Fibroblast of upper back skin (primary cell): ENCODE results near the gene WASF3.
A peak's percentile ranks its signal among the peaks of the same experiment; 100 is the strongest.

Experiments
- DNase-seq: peaks from one replicate; pipeline ENCODE4 v3.0.0-alpha.2; 2013

The WASF3 gene

GRCh38 chr13:26646603-26647002 is 89.1 kb downstream of the WASF3 start:
- DNase-seq: no peak

- DNase-seq: no peak
Measured at GRCh38 chr13:26651234-26651633, 93.8 kb downstream of the WASF3 start.

- peak; percentile 25 for DNase-seq
Measured at GRCh38 chr13:26653310-26653709, 95.8 kb downstream of the WASF3 start.

- DNase-seq: no peak
Measured at GRCh38 chr13:26653842-26654241, 96.4 kb downstream of the WASF3 start.

GRCh38 chr13:26656919-26657318 is 99.4 kb downstream of the WASF3 start:
- DNase-seq: no peak

GRCh38 chr13:26658448-26659385 is 101.2 kb downstream of the WASF3 start:
- no peak for DNase-seq

DNA sequence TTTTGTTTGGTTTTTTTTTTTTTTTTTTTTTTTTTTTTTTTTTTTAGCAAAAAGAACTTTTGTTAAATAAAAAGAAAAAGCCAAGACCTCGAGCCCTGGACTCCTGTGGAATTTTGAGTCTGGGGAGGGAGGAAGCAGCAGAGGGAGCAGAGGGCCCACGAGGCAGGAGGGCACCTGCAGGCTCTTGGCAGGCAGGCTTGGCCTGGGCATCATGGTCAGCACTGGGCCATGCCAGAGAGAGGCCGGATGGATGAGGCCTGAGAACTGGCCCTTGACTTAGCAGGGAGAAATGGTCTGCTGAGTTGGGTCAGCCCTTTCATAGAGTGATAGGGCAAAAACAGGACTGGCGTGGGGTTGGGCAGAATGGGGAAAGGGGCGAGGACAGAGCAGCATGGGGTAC is 102.7 kb downstream of the WASF3 start:
- DNase-seq: no peak

DNA sequence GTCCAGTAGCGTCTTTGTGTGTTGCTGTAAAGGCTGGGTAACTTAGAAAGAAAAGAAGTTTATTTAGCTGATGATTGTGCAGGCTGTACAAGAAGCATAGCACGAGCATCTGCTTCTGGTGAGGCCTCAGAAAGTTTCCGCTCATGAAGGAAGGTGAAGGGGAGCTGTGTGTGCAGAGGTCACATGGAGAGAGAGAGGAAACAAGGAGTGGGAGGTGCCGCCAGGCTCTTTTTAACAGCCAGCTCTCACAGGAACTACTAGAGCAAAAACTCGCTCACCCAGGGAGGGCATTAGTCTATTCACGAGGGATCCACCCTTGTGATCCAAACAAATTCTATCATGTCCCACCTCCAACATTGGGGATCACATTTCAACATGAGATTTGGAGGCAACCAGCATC is 103.3 kb downstream of the WASF3 start:
- no peak for DNase-seq

- DNase-seq: no peak
Measured at GRCh38 chr13:26663791-26664190, 106.3 kb downstream of the WASF3 start.

GRCh38 chr13:26664286-26664685 is 106.8 kb downstream of the WASF3 start:
- no peak for DNase-seq

DNA sequence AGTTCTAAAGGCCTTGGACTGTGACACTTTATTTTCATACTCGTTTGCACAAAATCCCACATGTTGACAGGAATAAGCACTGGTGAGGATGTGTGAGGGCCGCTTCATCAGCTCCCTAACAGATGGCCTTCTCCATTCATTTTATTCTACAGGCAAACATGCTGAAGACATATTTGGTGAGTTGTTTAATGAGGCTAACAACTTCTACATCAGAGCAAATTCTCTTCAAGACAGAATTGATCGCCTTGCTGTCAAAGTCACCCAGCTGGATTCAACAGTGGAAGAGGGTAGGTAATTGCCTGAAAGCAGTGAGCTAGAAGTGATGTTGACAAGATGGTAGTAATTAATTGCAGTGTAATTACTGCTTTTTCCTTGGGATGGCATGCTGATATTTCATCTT is 107.4 kb downstream of the WASF3 start:
- DNase-seq: peak; percentile 35

DNA sequence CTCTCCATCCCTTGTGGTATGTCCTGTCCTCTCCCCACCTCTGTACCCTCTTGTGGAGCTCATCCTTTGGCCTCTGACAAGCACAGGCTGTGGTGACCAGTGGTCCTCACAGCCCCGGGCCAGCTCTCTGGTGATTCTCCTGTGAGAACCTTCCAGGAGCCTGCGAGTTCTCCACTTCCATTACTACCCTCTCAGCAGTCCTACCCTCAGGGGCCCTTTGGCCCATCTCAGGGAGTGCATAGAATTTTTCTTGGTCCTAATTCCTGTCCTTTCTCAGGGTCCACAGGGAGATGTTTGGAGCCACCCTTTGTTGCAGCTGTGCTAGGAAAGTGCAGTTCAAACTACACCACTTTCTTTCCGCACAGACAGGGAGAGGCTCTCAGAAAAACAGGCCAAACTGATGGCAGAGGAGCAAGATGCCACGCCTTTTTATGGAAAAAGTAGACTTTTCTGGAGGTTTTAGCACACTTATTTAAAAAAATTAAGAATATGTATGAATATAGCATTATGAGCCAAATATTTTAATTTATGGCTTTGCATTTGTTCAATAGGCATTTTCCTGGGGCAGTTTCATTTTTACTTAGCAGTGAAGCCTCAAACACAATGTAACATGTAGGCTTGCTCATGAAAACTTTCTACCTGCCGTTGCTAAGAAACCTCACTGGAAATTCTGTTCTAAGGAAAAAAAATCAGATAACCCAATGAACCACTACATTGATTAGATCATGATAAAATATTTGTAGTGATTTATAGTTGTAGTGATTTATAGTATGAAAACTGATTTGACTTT is 111.1 kb downstream of the WASF3 start:
- DNase-seq: no peak

DNA sequence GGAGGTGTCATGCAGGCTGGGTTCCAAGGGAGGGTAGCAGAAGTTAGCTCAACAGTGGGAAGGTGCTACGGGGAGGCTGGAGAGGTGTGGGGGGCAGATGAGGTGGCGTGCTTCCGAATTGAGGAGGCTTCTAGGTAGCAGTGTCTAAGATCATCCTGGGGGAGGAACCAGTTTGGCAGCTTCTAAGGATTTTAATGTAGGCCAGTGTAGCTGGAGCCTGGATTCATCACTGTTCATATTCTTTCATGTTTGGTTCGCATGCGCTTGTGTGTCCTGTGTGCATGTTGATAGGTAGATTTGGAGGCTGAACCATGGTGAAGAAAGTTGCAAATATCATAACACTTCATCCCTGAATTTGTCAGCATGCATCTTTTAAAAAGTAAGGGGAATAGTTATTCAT is 116.4 kb downstream of the WASF3 start:
- DNase-seq: no peak

DNA sequence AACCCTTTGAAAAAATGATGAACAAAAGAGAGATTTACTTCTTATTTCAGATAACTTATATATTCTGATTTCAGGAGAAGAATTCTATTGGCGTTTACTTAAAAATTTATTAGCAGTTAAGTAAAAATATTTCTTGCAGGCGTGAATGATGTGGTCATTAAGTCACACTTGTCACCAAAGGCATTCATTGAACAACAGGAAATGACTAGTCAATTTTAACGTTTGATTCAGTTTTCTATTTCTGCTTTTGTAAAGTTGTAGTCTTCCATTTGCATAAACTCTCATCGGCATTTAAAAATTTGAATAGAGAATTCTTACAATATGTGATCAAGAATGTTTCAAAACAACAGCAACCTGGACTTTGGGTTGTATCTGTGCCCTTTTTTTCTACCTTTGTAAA is 119.7 kb downstream of the WASF3 start:
- no peak for DNase-seq

- no peak for DNase-seq
Measured at GRCh38 chr13:26678330-26678729, 120.8 kb downstream of the WASF3 start.

GRCh38 chr13:26678796-26679195 is 121.3 kb downstream of the WASF3 start:
- DNase-seq: no peak

- DNase-seq: peak; percentile 71
Measured at GRCh38 chr13:26679411-26680122, 122.1 kb downstream of the WASF3 start.

DNA sequence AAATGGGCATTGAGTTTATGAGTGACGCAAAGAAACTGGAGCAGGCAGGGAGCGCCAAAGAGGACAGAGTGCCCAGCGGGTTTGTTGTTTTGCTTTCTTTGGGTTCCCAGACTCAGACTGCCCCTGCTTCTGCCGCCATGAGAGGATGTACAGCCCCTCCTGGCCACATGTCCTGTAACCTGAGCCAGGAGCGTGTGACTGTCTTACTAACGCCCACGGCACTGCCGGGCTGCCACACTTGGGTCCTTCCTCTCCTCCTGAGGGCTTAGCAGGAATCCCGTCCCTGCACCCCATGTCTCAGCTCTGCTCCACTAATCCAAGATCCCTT is 122.6 kb downstream of the WASF3 start:
- peak; percentile 32 for DNase-seq

- DNase-seq: no peak
Measured at GRCh38 chr13:26680572-26680971, 123.1 kb downstream of the WASF3 start.

- DNase-seq: no peak
Measured at GRCh38 chr13:26681036-26681435, 123.6 kb downstream of the WASF3 start.

DNA sequence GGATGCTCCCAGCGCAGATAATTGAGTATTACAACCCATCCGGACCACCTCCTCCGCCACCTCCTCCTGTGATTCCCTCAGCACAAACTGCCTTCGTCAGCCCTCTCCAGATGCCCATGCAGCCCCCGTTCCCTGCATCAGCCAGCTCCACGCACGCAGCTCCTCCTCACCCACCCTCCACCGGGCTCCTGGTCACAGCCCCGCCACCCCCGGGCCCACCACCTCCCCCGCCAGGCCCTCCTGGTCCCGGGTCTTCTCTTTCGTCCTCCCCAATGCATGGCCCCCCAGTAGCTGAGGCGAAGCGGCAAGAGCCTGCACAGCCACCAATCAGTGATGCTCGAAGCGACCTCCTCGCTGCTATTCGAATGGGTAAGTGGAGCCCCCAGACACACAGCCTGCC is 125.1 kb downstream of the WASF3 start:
- no peak for DNase-seq

GRCh38 chr13:26685606-26686005 is 128.1 kb downstream of the WASF3 start:
- DNase-seq: no peak

DNA sequence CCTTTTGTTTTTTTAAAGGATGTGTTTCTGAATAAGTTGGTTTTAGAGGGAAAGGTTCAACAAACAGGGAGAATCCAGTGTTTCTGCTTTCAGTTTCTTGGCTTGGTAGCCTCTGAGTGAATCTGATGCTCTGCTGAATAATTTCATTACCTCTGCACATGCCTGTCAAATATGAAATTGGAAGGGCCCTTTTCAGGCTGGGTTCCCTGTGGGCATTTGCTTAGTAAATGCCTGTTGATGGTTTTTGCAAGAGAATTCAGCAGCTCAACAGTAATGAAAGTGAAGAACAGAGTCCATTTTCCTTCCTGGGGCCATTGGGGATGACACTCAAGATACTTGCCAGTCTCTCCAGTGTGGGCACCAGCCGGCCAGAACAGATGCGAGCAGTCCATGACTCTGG is 128.8 kb downstream of the WASF3 start:
- no peak for DNase-seq

DNA sequence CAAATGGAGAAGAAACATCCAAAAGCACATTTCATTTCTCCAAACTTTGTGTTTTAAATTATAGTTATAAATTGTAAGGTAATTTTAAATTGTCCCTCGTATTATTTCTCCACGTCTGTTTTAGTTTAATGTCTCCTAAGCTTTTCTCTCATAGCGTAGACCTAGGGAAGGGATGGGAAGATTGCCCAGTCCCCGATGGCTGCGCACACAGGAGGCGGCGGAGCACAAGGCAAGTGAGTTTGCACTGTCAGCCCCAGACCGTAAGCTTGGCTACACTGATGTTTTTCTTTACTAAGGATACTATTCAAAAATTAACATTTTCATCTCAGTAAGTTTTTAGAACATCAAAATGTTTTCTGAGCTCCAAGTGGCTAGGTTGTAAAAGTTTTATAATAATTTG is 130.8 kb downstream of the WASF3 start:
- no peak for DNase-seq
